ENCODE measurements around the gene SS18L1.

SS18L1 gene

GRCh38 chr20:62165762-62166399 lies 22.3 kb downstream of the SS18L1 start:
- no peak overlapping the region for H3K4me3 ChIP-seq (ENCODE audit: low read length)
- H3K9ac ChIP-seq (ENCODE audit: low read depth, low read length) = no peak overlapping the region
- H3K4me1 ChIP-seq (ENCODE audit: insufficient read depth, low read length) = no peaks in the 10 kb centered on the region
- no peaks in the 10 kb centered on the region for H3K27me3 ChIP-seq (ENCODE audit: insufficient read depth, low read length)
- 92% methylated on average over 25 of the region's 25 CpGs for WGBS
- no peak overlapping the region for H3K27ac ChIP-seq (ENCODE audit: low read depth, low read length)
- H3K9me3 ChIP-seq (ENCODE audit: insufficient read depth, low read depth, low read length) = no peaks in the 10 kb centered on the region
- peaks cover 76% of the 10 kb centered on the region for H3K36me3 ChIP-seq (ENCODE audit: insufficient read depth, low read length)

- peaks cover 65% of the 10 kb centered on the region for H3K36me3 ChIP-seq (ENCODE audit: insufficient read depth, low read length)
- 96% methylated on average over 6 of the region's 6 CpGs for WGBS
Measured at GRCh38 chr20:62167474-62167873, 23.9 kb downstream of the SS18L1 start.

GRCh38 chr20:62168061-62168460 lies 24.5 kb downstream of the SS18L1 start:
- peaks cover 63% of the 10 kb centered on the region for H3K36me3 ChIP-seq (ENCODE audit: insufficient read depth, low read length)
- H3K4me1 ChIP-seq (ENCODE audit: insufficient read depth, low read length) = no peaks in the 10 kb centered on the region
- H3K27ac ChIP-seq (ENCODE audit: low read depth, low read length) = no peak overlapping the region
- H3K4me3 ChIP-seq (ENCODE audit: low read length) = no peak overlapping the region
- no peaks in the 10 kb centered on the region for H3K9me3 ChIP-seq (ENCODE audit: insufficient read depth, low read depth, low read length)
- H3K9ac ChIP-seq (ENCODE audit: low read depth, low read length) = no peak overlapping the region
- 90% methylated on average over 4 of the region's 4 CpGs for WGBS
- no peaks in the 10 kb centered on the region for H3K27me3 ChIP-seq (ENCODE audit: insufficient read depth, low read length)

More at GRCh38 chr20:62167474-62167873, 23.9 kb downstream of the SS18L1 start:
- H3K27me3 ChIP-seq (ENCODE audit: insufficient read depth, low read length) = no peaks in the 10 kb centered on the region
- no peaks in the 10 kb centered on the region for H3K4me1 ChIP-seq (ENCODE audit: insufficient read depth, low read length)
- no peak overlapping the region for H3K4me3 ChIP-seq (ENCODE audit: low read length)
- H3K9me3 ChIP-seq (ENCODE audit: insufficient read depth, low read depth, low read length) = no peaks in the 10 kb centered on the region
- no peak overlapping the region for H3K27ac ChIP-seq (ENCODE audit: low read depth, low read length)
- H3K9ac ChIP-seq (ENCODE audit: low read depth, low read length) = no peak overlapping the region

GRCh38 chr20:62168890-62169435 lies 25.4 kb downstream of the SS18L1 start:
- peaks cover 58% of the 10 kb centered on the region for H3K36me3 ChIP-seq (ENCODE audit: insufficient read depth, low read length)
- 96% methylated on average over 23 of the region's 23 CpGs for WGBS
- no peak overlapping the region for H3K4me3 ChIP-seq (ENCODE audit: low read length)
- no peaks in the 10 kb centered on the region for H3K9me3 ChIP-seq (ENCODE audit: insufficient read depth, low read depth, low read length)
- H3K27ac ChIP-seq (ENCODE audit: low read depth, low read length) = no peak overlapping the region
- no peak overlapping the region for H3K9ac ChIP-seq (ENCODE audit: low read depth, low read length)
- H3K4me1 ChIP-seq (ENCODE audit: insufficient read depth, low read length) = no peaks in the 10 kb centered on the region
- H3K27me3 ChIP-seq (ENCODE audit: insufficient read depth, low read length) = no peaks in the 10 kb centered on the region

- Histone ChIP-seq H3K27me3 (ENCODE audit: insufficient read depth, low read length) (no peaks in the 10 kb centered on the region), H3K9me3 (ENCODE audit: insufficient read depth, low read depth, low read length) (no peaks in the 10 kb centered on the region), H3K36me3 (ENCODE audit: insufficient read depth, low read length) (peaks cover 57% of the 10 kb centered on the region), H3K4me3 (ENCODE audit: low read length) (no peak overlapping the region), H3K9ac (ENCODE audit: low read depth, low read length) (no peak overlapping the region), H3K27ac (ENCODE audit: low read depth, low read length) (no peak overlapping the region), H3K4me1 (ENCODE audit: insufficient read depth, low read length) (no peaks in the 10 kb centered on the region)
- 94% methylated on average over 9 of the region's 9 CpGs for WGBS
Measured at GRCh38 chr20:62170536-62170935, 27.0 kb downstream of the SS18L1 start.

GRCh38 chr20:62171245-62171644 lies 27.7 kb downstream of the SS18L1 start:
- H3K4me1 ChIP-seq (ENCODE audit: insufficient read depth, low read length) = no peaks in the 10 kb centered on the region
- H3K9me3 ChIP-seq (ENCODE audit: insufficient read depth, low read depth, low read length) = no peaks in the 10 kb centered on the region
- H3K27me3 ChIP-seq (ENCODE audit: insufficient read depth, low read length) = no peaks in the 10 kb centered on the region
- no peak overlapping the region for H3K9ac ChIP-seq (ENCODE audit: low read depth, low read length)
- H3K4me3 ChIP-seq (ENCODE audit: low read length) = no peak overlapping the region
- no peak overlapping the region for H3K27ac ChIP-seq (ENCODE audit: low read depth, low read length)
- H3K36me3 ChIP-seq (ENCODE audit: insufficient read depth, low read length) = peaks cover 57% of the 10 kb centered on the region
- 92% methylated on average over 8 of the region's 8 CpGs for WGBS

DNA sequence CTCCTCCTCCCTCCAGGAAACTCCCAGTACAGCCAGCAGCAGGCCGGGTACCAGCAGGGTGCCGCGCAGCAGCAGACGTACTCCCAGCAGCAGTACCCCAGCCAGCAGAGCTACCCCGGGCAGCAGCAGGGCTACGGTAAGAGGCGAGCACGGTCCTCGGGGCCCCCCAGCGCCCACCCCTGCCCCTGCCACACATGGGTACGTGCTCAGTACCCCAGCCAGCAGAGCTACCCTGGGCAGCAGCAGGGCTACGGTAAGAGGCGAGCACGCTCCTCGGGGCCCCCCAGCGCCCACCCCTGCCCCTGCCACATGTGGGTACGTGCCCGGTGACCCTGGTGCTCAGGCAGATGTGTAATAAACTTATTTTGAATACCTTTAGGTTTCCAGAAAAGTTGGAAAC lies 29.1 kb downstream of the SS18L1 start:
- no peak overlapping the region for H3K27ac ChIP-seq (ENCODE audit: low read depth, low read length)
- no peak overlapping the region for H3K9ac ChIP-seq (ENCODE audit: low read depth, low read length)
- H3K4me3 ChIP-seq (ENCODE audit: low read length) = no peak overlapping the region
- H3K27me3 ChIP-seq (ENCODE audit: insufficient read depth, low read length) = no peaks in the 10 kb centered on the region
- peaks cover 57% of the 10 kb centered on the region for H3K36me3 ChIP-seq (ENCODE audit: insufficient read depth, low read length)
- 95% methylated on average over 18 of the region's 18 CpGs for WGBS
- no peaks in the 10 kb centered on the region for H3K4me1 ChIP-seq (ENCODE audit: insufficient read depth, low read length)
- H3K9me3 ChIP-seq (ENCODE audit: insufficient read depth, low read depth, low read length) = no peaks in the 10 kb centered on the region

DNA sequence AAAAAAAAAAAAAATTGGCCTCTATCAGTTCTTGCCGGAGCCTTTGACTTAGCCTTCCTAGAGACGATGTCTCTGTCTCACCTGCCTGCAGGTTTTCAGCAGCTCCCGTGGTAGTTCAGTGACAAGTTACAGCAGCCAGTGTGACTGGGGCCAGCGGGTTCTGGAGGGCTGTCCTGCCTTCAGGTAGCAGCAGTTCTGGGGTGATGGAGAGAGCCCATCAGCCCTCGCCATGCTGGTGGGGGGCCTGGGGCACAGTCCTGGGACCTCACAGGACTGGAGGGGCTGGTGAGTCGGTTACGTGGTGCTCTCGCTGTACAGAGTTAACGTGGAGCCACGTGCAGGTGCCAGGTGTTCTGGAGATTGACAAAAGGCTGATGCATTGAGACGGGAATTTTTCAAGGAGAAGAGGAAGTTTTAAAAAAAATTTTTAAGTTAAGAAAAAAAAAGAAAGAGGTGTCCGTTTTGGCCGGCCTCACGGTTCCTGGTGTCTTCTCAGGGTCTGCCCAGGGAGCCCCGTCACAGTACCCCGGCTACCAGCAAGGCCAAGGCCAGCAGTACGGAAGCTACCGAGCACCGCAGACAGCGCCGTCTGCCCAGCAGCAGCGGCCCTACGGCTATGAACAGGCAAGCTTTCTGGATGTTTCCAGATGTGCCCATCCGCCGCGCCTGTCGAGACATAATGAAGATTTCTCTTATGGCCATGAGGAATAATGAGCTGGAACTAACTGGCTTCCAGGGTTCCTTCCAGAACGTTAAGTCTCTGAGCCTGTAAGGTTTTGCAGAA lies 30.6 kb downstream of the SS18L1 start:
- Histone ChIP-seq H3K27me3 (ENCODE audit: insufficient read depth, low read length) (no peaks in the 10 kb centered on the region), H3K9ac (ENCODE audit: low read depth, low read length) (no peak overlapping the region), H3K36me3 (ENCODE audit: insufficient read depth, low read length) (peaks cover 51% of the 10 kb centered on the region), H3K9me3 (ENCODE audit: insufficient read depth, low read depth, low read length) (no peaks in the 10 kb centered on the region), H3K27ac (ENCODE audit: low read depth, low read length) (no peak overlapping the region), H3K4me3 (ENCODE audit: low read length) (no peak overlapping the region), H3K4me1 (ENCODE audit: insufficient read depth, low read length) (no peaks in the 10 kb centered on the region)
- 95% methylated on average over 28 of the region's 28 CpGs for WGBS

DNA sequence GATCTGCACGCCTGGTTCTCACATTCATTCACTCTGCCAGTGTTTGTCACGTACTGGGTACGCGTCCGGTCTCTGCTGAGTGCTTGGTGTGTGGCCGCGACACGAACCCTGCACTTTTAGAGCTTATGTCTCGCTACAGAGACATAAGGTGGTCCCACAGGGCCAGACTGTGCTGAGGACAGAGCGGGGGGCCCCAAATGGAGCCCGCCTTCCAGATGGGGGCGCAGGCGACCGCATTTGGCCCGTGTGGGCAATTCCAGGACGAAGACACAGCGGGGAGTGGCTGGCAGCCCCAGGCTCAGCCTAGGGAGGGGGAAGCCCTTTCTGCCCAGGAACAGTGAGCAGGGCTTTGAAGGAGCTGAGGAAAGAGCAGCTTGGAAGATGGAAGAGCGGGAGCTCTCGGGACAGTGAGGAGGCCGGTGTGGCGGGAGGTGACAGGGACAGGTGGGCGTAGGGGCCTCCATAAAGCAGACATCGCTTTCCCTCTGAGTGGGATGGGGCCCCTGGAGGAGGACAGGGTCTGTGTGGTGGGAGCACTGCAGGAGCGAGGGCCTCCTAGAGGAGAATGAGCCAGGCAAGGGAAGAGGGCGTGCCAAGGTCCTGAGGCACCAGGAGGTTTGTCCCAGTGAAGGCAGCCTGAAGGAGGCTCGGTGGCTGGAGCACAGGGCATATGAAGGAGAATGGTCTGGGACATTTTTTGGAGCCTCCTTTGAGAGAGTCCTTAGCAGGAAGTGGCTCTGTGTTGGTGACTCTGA lies 31.5 kb downstream of the SS18L1 start:
- WGBS = 94% methylated on average over 26 of the region's 26 CpGs
- Histone ChIP-seq H3K27me3 (ENCODE audit: insufficient read depth, low read length) (no peaks in the 10 kb centered on the region), H3K9ac (ENCODE audit: low read depth, low read length) (no peak overlapping the region), H3K4me3 (ENCODE audit: low read length) (no peak overlapping the region), H3K36me3 (ENCODE audit: insufficient read depth, low read length) (peaks cover 52% of the 10 kb centered on the region), H3K4me1 (ENCODE audit: insufficient read depth, low read length) (no peaks in the 10 kb centered on the region), H3K9me3 (ENCODE audit: insufficient read depth, low read depth, low read length) (no peaks in the 10 kb centered on the region), H3K27ac (ENCODE audit: low read depth, low read length) (no peak overlapping the region)

DNA sequence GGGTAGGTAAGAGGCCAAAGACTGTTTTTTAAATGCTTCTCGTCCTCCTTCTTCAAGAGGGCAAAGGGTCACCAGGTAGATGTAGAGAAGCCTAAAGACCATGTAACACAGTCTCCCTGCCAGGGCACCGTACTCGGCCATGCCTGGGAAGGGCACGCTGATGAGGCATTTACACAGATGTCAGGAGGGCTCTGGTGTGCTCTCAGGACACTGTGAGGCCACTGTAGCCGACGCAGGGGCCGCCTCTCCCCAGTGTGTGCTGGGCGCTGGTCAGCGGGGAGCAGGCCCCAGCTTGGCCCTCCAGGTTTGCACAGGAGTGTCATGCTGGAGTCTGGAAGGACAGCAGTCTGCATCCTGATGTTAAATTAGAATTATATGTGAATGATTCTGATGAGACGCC lies 32.1 kb downstream of the SS18L1 start:
- no peaks in the 10 kb centered on the region for H3K27me3 ChIP-seq (ENCODE audit: insufficient read depth, low read length)
- no peak overlapping the region for H3K9ac ChIP-seq (ENCODE audit: low read depth, low read length)
- no peak overlapping the region for H3K27ac ChIP-seq (ENCODE audit: low read depth, low read length)
- H3K9me3 ChIP-seq (ENCODE audit: insufficient read depth, low read depth, low read length) = no peaks in the 10 kb centered on the region
- no peak overlapping the region for H3K4me3 ChIP-seq (ENCODE audit: low read length)
- H3K4me1 ChIP-seq (ENCODE audit: insufficient read depth, low read length) = no peaks in the 10 kb centered on the region
- H3K36me3 ChIP-seq (ENCODE audit: insufficient read depth, low read length) = peaks cover 56% of the 10 kb centered on the region
- whole genome bisulfite sequencing = 95% methylated on average over 9 of the region's 10 CpGs

DNA sequence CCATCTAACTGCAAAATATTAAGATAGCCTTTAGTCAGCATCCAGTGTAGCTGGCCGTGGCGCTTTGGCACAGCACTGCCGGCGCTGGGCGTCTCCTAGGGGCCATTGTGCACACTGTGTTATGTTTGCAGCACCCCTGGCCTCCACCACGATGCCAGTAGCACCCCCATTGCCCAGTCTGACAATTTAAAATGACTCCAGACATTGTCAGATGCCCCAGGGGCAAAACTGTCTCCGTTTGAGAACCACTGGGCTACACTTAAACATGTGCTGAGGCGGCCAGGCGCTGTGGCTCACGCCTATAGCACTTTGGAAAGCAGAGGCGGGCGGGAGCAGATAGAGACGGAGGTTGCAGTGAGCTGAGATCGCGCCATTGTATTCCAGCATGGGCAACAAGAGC lies 33.3 kb downstream of the SS18L1 start:
- H3K27me3 ChIP-seq (ENCODE audit: insufficient read depth, low read length) = no peaks in the 10 kb centered on the region
- 95% methylated on average over 15 of the region's 15 CpGs for WGBS
- H3K27ac ChIP-seq (ENCODE audit: low read depth, low read length) = no peak overlapping the region
- H3K4me3 ChIP-seq (ENCODE audit: low read length) = no peak overlapping the region
- no peaks in the 10 kb centered on the region for H3K9me3 ChIP-seq (ENCODE audit: insufficient read depth, low read depth, low read length)
- H3K4me1 ChIP-seq (ENCODE audit: insufficient read depth, low read length) = peaks cover 4% of the 10 kb centered on the region
- H3K36me3 ChIP-seq (ENCODE audit: insufficient read depth, low read length) = peaks cover 62% of the 10 kb centered on the region
- no peak overlapping the region for H3K9ac ChIP-seq (ENCODE audit: low read depth, low read length)
